Measurements from ENCODE around the gene SATB2.

GRCh38 chr2:199433204-199433832 is 24.4 kb downstream of the SATB2 start:
- TF ChIP-seq CTCF (IDR thresholded peaks at IDR 0.05): no peak
- no peak for TF ChIP-seq POLR2AphosphoS5 (IDR thresholded peaks at IDR 0.05; ENCODE audit: low read depth, low read length)
- no peak for TF ChIP-seq JUND (IDR thresholded peaks at IDR 0.05)
- no peak for TF ChIP-seq RAD21 (IDR thresholded peaks at IDR 0.05; ENCODE audit: low read length)
- no peak for TF ChIP-seq GATA2 (CRISPR knock-in tag; IDR thresholded peaks at IDR 0.05)
- TF ChIP-seq, protein P1, sequence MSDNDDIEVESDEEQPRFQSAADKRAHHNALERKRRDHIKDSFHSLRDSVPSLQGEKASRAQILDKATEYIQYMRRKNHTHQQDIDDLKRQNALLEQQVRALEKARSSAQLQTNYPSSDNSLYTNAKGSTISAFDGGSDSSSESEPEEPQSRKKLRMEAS (IDR thresholded peaks at IDR 0.05; ENCODE audit: low read depth): no peak
- TF ChIP-seq RFX5 (IDR thresholded peaks at IDR 0.05; ENCODE audit: low read length): no peak
- TF ChIP-seq, protein P2, sequence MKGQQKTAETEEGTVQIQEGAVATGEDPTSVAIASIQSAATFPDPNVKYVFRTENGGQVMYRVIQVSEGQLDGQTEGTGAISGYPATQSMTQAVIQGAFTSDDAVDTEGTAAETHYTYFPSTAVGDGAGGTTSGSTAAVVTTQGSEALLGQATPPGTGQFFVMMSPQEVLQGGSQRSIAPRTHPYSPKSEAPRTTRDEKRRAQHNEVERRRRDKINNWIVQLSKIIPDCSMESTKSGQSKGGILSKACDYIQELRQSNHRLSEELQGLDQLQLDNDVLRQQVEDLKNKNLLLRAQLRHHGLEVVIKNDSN (IDR thresholded peaks at IDR 0.05; ENCODE audit: borderline replicate concordance, low read depth): no peak
- no peak for TF ChIP-seq GABPA (IDR thresholded peaks at IDR 0.05; ENCODE audit: low read depth)
- TF ChIP-seq, protein P3, sequence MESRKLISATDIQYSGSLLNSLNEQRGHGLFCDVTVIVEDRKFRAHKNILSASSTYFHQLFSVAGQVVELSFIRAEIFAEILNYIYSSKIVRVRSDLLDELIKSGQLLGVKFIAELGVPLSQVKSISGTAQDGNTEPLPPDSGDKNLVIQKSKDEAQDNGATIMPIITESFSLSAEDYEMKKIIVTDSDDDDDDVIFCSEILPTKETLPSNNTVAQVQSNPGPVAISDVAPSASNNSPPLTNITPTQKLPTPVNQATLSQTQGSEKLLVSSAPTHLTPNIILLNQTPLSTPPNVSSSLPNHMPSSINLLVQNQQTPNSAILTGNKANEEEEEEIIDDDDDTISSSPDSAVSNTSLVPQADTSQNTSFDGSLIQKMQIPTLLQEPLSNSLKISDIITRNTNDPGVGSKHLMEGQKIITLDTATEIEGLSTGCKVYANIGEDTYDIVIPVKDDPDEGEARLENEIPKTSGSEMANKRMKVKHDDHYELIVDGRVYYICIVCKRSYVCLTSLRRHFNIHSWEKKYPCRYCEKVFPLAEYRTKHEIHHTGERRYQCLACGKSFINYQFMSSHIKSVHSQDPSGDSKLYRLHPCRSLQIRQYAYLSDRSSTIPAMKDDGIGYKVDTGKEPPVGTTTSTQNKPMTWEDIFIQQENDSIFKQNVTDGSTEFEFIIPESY (IDR thresholded peaks at IDR 0.05; ENCODE audit: borderline replicate concordance, low read depth): no peak
